VCaP (cell line): ENCODE results near the gene CD19.

Source experiments
- H3K27ac ChIP-seq: fragments of 450-650 bp; 2 replicates; pipeline ENCODE4 v1.5.1; 2017
- TF ChIP-seq, protein P1 (sequence below): fragments of 450-650 bp; conservative IDR thresholded peaks from 2 replicates; pipeline ENCODE4 v1.5.1; 2017; ENCODE audit warnings: mild to moderate bottlenecking, moderate library complexity

Gene CD19

DNA sequence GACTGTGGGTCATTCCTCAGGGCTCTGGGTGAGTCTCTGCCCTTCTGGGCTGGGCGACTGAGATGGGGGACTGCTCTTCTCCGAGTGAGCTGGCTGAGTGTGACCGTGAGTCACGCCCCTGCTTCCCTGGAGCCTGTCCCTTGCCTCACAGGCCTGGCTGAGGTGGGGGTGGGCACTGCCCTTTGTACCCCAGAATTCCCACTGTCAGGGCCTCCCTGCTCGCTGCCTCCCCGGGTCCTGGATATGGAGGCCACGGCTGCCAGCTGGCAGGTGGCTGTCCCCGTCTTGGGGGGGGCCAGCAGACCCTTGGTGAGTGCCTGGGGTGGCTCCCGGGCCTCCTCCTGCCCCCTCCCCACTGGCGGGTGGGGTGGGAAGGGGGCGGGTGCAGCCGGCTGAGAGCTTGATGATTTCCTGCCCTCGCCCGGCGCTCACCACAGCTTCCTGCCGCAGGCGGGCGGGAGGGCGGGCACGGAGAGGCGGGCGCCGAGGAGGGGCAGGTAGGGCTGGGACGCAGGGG is 52.9 kb downstream of the CD19 start, which contains the start of gene LAT:
Gene LAT, plus strand, starts transcription at position 434 of the 517 bp plus-strand sequence. CDS start 366 bp downstream, outside the sequence.
- H3K27ac ChIP-seq: no peak within 1 kb of the TSS
- TF ChIP-seq, protein P1, sequence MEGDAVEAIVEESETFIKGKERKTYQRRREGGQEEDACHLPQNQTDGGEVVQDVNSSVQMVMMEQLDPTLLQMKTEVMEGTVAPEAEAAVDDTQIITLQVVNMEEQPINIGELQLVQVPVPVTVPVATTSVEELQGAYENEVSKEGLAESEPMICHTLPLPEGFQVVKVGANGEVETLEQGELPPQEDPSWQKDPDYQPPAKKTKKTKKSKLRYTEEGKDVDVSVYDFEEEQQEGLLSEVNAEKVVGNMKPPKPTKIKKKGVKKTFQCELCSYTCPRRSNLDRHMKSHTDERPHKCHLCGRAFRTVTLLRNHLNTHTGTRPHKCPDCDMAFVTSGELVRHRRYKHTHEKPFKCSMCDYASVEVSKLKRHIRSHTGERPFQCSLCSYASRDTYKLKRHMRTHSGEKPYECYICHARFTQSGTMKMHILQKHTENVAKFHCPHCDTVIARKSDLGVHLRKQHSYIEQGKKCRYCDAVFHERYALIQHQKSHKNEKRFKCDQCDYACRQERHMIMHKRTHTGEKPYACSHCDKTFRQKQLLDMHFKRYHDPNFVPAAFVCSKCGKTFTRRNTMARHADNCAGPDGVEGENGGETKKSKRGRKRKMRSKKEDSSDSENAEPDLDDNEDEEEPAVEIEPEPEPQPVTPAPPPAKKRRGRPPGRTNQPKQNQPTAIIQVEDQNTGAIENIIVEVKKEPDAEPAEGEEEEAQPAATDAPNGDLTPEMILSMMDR: no peak

DNA sequence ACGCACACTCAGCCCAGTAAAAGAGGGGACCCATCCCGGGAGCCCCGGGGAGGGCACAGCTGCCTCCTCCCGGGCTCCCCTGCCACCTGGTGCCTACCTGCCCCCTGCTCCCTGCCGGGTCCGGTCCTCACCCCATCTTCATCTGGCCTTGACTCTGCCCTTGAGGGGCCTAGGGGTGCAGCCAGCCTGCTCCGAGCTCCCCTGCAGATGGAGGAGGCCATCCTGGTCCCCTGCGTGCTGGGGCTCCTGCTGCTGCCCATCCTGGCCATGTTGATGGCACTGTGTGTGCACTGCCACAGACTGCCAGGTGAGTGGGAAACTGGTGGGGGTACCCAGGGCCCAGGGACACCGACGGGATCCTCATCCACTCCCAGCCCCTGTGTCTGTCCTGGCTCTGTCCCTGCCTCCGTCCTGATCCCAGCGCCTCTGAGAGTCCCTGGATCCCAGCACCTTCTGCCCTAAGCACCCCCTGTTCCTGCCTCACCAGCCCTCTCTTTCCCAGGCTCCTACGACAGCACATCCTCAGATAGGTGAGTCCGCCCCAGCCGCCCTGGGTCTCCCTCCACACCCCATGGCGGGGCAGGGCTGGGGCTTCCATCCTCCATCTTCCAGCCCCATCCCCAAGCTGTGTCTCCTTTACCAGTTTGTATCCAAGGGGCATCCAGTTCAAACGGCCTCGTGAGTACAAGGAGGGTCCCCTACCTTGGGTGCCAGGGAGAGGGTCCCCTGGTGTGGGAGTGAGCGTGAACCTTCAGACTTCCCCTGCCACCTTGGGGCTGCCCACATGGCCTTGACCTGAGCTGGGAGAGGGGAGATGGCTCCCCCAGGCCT is 53.7 kb downstream of the CD19 start:
- TF ChIP-seq, protein P1: no peak
- no peak overlapping the region for H3K27ac ChIP-seq

DNA sequence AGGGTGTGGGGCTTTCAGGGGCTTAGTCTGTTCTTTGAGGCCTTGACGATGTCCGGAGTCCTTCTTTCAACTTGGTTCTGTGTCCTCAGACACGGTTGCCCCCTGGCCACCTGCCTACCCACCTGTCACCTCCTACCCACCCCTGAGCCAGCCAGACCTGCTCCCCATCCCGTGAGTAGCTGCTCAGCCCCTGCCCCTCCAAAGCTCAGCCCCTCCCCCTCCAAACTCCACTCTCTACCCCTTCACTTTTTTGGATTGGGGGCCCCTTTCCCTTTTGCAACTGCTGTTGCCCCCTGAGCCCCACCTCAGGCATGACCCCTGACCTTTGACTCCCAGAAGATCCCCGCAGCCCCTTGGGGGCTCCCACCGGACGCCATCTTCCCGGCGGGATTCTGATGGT is 54.3 kb downstream of the CD19 start:
- no peak overlapping the region for H3K27ac ChIP-seq
- TF ChIP-seq, protein P1: no peak

DNA sequence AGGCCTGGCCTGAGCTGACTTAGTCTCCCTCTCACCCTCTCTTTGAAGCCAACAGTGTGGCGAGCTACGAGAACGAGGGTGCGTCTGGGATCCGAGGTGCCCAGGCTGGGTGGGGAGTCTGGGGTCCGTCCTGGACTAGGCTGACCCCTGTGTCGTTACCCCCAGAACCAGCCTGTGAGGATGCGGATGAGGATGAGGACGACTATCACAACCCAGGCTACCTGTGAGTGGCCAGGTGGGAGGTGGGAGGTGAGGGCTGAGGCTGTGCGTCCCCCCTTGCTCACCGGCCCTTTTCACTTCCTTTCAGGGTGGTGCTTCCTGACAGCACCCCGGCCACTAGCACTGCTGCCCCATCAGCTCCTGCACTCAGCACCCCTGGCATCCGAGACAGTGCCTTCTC is 54.7 kb downstream of the CD19 start:
- TF ChIP-seq, protein P1: no peak
- no peak overlapping the region for H3K27ac ChIP-seq

DNA sequence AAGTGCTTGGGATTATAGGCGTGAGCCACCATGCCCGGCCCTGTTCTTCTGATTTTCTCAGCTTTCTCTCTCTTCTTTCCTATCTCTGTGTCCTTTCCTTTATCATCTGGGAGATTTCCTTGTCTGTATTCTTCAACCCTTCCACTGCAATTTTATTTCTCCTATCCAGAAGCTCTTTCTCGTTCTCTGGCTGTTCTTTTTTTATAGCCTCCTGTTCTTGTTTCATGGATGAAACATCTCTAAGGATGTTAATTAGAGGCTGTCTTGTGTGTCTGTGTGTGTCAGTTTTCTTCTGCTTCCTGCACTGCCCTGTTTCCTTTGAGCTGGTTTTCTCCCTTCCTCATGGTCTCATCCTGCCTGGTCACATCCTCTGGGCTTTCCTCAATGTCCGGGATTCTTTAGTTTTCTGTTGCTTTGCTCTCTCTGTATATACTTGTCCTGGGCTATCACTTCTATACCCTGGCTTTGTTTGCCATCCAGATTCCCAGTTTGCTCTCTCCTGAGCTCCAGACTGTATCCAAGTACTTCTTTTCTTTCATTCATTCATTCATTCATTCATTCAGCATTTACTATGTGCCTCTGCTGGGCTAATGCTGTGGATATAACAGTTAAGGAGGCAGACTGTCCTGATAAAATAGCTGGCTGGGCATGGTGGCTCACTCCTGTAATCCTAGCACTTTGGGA is 55.5 kb downstream of the CD19 start:
- TF ChIP-seq, protein P1: no peak
- no peak overlapping the region for H3K27ac ChIP-seq
